Astrocyte (in vitro differentiated cells and primary cell): ENCODE measurements around the gene JKAMP. TPM values are rescaled to one million over a fixed set of nuclear protein-coding genes. Genes with fewer than 3 reads are reported as not detected.

Experiments used
- DNase-seq: peaks from one replicate; pipeline ENCODE4 v3.0.0-alpha.2; 2010; ENCODE audit warnings: low read depth
- FAIRE-seq: peaks from 2 replicates; lab custom pipeline; 2011; peaks lifted over from hg19 to GRCh38; lab: Jason Lieb, UNC
- H2AFZ ChIP-seq: 2 replicates; pipeline ENCODE4 v1.6.0; 2012; ENCODE audit warnings: low read depth, low read length, inconsistent platforms
- H3K27ac ChIP-seq: 2 replicates; pipeline ENCODE4 v1.5.1; 2011; ENCODE audit warnings: low read depth, low read length, inconsistent platforms
- H3K27me3 ChIP-seq: 2 replicates; pipeline ENCODE4 v1.6.0; 2011; ENCODE audit warnings: low read length, inconsistent platforms; ENCODE audit not compliant: insufficient read depth
- H3K36me3 ChIP-seq: 2 replicates; pipeline ENCODE4 v1.5.1; 2011; ENCODE audit warnings: low read length, inconsistent platforms; ENCODE audit not compliant: insufficient read depth
- H3K4me1 ChIP-seq: 2 replicates; pipeline ENCODE4 v1.5.1; 2011; ENCODE audit warnings: low read length, inconsistent platforms; ENCODE audit not compliant: insufficient read depth
- H3K4me2 ChIP-seq: 2 replicates; pipeline ENCODE4 v1.6.0; 2012; ENCODE audit warnings: low read length, inconsistent platforms
- H3K4me3 ChIP-seq: 2 replicates; pipeline ENCODE4 v1.5.1; 2011; ENCODE audit warnings: low read depth, mild to moderate bottlenecking, low read length, inconsistent platforms; ENCODE audit not compliant: insufficient read depth
- H3K79me2 ChIP-seq: 2 replicates; pipeline ENCODE4 v1.6.0; 2012; ENCODE audit warnings: mild to moderate bottlenecking, low read length, inconsistent platforms; ENCODE audit not compliant: insufficient read depth
- H3K9ac ChIP-seq: 2 replicates; pipeline ENCODE4 v1.6.0; 2012; ENCODE audit warnings: mild to moderate bottlenecking, low read length, inconsistent platforms
- H3K9me3 ChIP-seq: 2 replicates; pipeline ENCODE4 v1.5.1; 2012; ENCODE audit warnings: low read depth, mild to moderate bottlenecking, low read length, inconsistent platforms; ENCODE audit not compliant: insufficient read depth
- H4K20me1 ChIP-seq: 2 replicates; pipeline ENCODE4 v1.6.0; 2012; ENCODE audit warnings: low read length, inconsistent platforms; ENCODE audit not compliant: insufficient read depth
- H3K27ac Mint-ChIP-seq: one replicate; pipeline ENCODE4 v1.8.0; 2021; ENCODE audit warnings: mild to moderate bottlenecking, mixed read lengths; ENCODE audit not compliant: unreplicated experiment
- H3K27me3 Mint-ChIP-seq: one replicate; pipeline ENCODE4 v1.8.0; 2021; ENCODE audit warnings: low read depth, mixed read lengths; ENCODE audit not compliant: unreplicated experiment
- H3K36me3 Mint-ChIP-seq: one replicate; pipeline ENCODE4 v1.8.0; 2021; ENCODE audit warnings: low read depth, mixed read lengths; ENCODE audit not compliant: unreplicated experiment
- H3K4me1 Mint-ChIP-seq: one replicate; pipeline ENCODE4 v1.8.0; 2021; ENCODE audit warnings: low read depth, mixed read lengths; ENCODE audit not compliant: unreplicated experiment
- H3K4me3 Mint-ChIP-seq: one replicate; pipeline ENCODE4 v1.8.0; 2021; ENCODE audit warnings: mild to moderate bottlenecking, moderate library complexity, mixed read lengths; ENCODE audit not compliant: unreplicated experiment
- H3K9me3 Mint-ChIP-seq: one replicate; pipeline ENCODE4 v1.8.0; 2021; ENCODE audit warnings: mild to moderate bottlenecking, mixed read lengths; ENCODE audit not compliant: unreplicated experiment
- CTCF ChIP-seq: IDR thresholded peaks from 2 replicates; pipeline ENCODE4 v1.5.1; 2011; ENCODE audit warnings: low read depth, mild to moderate bottlenecking, inconsistent platforms, low read length, moderate library complexity; ENCODE audit not compliant: insufficient read depth
- EZH2 ChIP-seq: IDR thresholded peaks from 2 replicates; pipeline ENCODE4 v1.6.1; 2012; ENCODE audit warnings: mild to moderate bottlenecking, low read length, inconsistent platforms; ENCODE audit not compliant: insufficient read depth
- total RNA-seq: library from RNA; stranded (reverse); gene quantifications from 2 replicates; pipeline ENCODE4 v1.2.1, GENCODE V29; 2021

Gene JKAMP
- total RNA-seq, 1 donor from 2014 or later, result 74.6 TPM

GRCh38 chr14:59464486-59465315 is 19.6 kb upstream of the JKAMP start:
- no peak for FAIRE-seq
- Mint-ChIP-seq H3K27ac (peak overlapping the region; percentile 26), H3K27me3 (no peaks in the 10 kb centered on the region), H3K4me3 (peak overlapping the region; percentile 77), H3K9me3 (no peaks in the 10 kb centered on the region), H3K4me1 (peaks cover 2% of the 10 kb centered on the region), H3K36me3 (peaks cover 9% of the 10 kb centered on the region)
- H3K79me2 ChIP-seq, result no peaks in the 10 kb centered on the region
- peak; percentile 62 for DNase-seq
- H3K4me2 ChIP-seq, result peak overlapping the region; percentile 88
- TF ChIP-seq CTCF (no peak), EZH2 (no peak)
- H3K9ac ChIP-seq, result peak overlapping the region; percentile 55
- H2AFZ ChIP-seq, result peak overlapping the region; percentile 76
- H4K20me1 ChIP-seq, result peaks cover 17% of the 10 kb centered on the region
- H3K9me3 ChIP-seq, result no peaks in the 10 kb centered on the region
- H3K36me3 ChIP-seq, result peaks cover 23% of the 10 kb centered on the region
- peak overlapping the region; percentile 50 for H3K4me3 ChIP-seq
- no peaks in the 10 kb centered on the region for H3K27me3 ChIP-seq
- peaks cover 17% of the 10 kb centered on the region for H3K4me1 ChIP-seq
- no peak overlapping the region for H3K27ac ChIP-seq

DNA sequence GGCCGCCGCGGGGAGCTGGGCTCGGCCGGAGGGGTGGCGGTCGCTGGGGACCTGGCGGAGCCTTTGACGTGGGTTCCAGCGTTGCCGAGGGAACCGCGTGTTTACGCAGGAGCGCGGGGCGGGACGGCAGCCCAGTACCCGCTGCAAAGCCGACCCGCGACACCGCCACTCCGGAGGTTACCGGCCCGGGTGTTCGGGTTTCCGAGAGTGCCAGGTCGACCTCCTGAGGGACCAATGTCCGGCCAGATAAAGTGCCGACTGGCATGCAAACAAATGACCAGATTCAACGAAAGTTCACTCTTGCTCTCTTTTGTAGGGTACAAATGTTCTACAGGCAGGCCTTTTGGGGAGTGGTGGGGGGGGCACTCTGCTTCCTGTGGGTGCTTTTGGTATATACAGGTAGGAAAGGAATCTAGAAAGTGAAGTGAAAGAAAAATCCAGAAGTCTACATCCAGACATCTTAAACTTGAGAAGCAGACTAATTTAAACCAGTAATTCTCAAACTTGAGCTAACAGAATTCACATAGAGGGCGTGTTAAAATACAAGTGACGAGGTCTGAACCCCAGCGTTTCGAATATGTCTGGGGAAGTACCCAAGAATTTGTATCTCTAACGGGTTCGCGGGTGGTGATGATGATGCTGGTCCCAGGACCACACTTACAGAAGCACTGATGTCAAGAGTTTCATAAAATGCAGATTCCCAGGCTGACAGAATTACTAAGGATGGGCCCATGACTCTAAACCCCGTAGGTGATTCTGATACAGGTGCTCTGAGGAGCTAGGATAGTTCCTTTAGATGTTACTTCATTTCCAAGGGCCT is 18.8 kb upstream of the JKAMP start, which contains the start of gene GPR135:
Gene GPR135, minus strand, starts transcription at position 65 of the 820 bp plus-strand sequence. CDS start 154 bp downstream, outside the sequence.
- no peaks in the 10 kb centered on the region for H3K27me3 ChIP-seq
- peak within 1 kb of the TSS; percentile 41 for H3K27ac Mint-ChIP-seq
- no peaks in the 10 kb centered on the region for H3K27me3 Mint-ChIP-seq
- H3K79me2 ChIP-seq, result no peaks in the 10 kb centered on the region
- H2AFZ ChIP-seq, result peak within 1 kb of the TSS; percentile 76
- FAIRE-seq, result no peak
- peaks cover 7% of the 10 kb centered on the region for H3K36me3 Mint-ChIP-seq
- TF ChIP-seq EZH2 (no peak), CTCF (no peak)
- H4K20me1 ChIP-seq, result peaks cover 17% of the 10 kb centered on the region
- H3K9me3 Mint-ChIP-seq, result no peaks in the 10 kb centered on the region
- H3K4me2 ChIP-seq, result peak within 1 kb of the TSS; percentile 88
- peak within 1 kb of the TSS; percentile 55 for H3K9ac ChIP-seq
- H3K4me1 Mint-ChIP-seq, result peaks cover 2% of the 10 kb centered on the region
- H3K4me3 ChIP-seq, result peak within 1 kb of the TSS; percentile 50
- peaks cover 22% of the 10 kb centered on the region for H3K36me3 ChIP-seq
- H3K27ac ChIP-seq, result no peak within 1 kb of the TSS
- H3K4me1 ChIP-seq, result peaks cover 17% of the 10 kb centered on the region
- no peaks in the 10 kb centered on the region for H3K9me3 ChIP-seq
- no peak for DNase-seq
- H3K4me3 Mint-ChIP-seq, result peak within 1 kb of the TSS; percentile 77
